Measurements from ENCODE around the gene FER1L5. TPM values are rescaled to one million over a fixed set of nuclear protein-coding genes. Genes with fewer than 3 reads are reported as not detected.

Gene FER1L5
- total RNA-seq, 1 experiment from 2014 or later, result 0.91 TPM

- Histone ChIP-seq H3K36me3 (ENCODE audit: control insufficient read depth in 1 of 2, insufficient read depth in 2 of 2, low read length in 2 of 2) (peaks cover 27 to 34% of the 10 kb centered on the region in 2 experiments), H3K4me2 (ENCODE audit: low read length) (no peak overlapping the region), H3K4me1 (ENCODE audit: control insufficient read depth in 1 of 2, insufficient read depth in 2 of 2, low read length in 2 of 2) (no peaks in the 10 kb centered on the region), H3K79me2 (ENCODE audit: insufficient read depth, low read length) (peaks cover 7% of the 10 kb centered on the region), H4K20me1 (ENCODE audit: insufficient read depth) (no peaks in the 10 kb centered on the region), H3K9ac (ENCODE audit: low read length) (no peak overlapping the region), H3K27ac (ENCODE audit: low read depth, low read length) (no peak overlapping the region), H2AFZ (ENCODE audit: low read depth, low read length, poor library complexity, severe bottlenecking) (no peak overlapping the region), H3K4me3 (replicated peaks in 1 of 2; ENCODE audit: low read depth in 1 of 2, low read length in 2 of 2) (no peak overlapping the region), H3K9me2 (ENCODE audit: insufficient read depth) (no peaks in the 10 kb centered on the region), H3K27me3 (ENCODE audit: insufficient read depth, low read length) (no peaks in the 10 kb centered on the region), H3K9me3 (ENCODE audit: control insufficient read depth in 1 of 2, insufficient read depth in 1 of 2, low read depth in 1 of 2, low read length in 2 of 2) (no peaks in the 10 kb centered on the region)
- no TSS peak for BruUV-seq (replicated peaks)
- RAD21 ChIA-PET (ENCODE audit: low non-redundant PET in 1 of 2, low total read pairs in 2 of 2, uncharacterized antibody in 2 of 2, unreplicated experiment in 2 of 2), result no interaction called here
- no peak for ATAC-seq
- intact Hi-C loops (cut with micrococcal nuclease), result no loop called here
- CTCF ChIA-PET, result no interaction called here
- POLR2A ChIA-PET, result no interaction called here
- DNase-seq (ENCODE audit: low read depth, low spot score), result no peak
- TF ChIP-seq, protein P1, sequence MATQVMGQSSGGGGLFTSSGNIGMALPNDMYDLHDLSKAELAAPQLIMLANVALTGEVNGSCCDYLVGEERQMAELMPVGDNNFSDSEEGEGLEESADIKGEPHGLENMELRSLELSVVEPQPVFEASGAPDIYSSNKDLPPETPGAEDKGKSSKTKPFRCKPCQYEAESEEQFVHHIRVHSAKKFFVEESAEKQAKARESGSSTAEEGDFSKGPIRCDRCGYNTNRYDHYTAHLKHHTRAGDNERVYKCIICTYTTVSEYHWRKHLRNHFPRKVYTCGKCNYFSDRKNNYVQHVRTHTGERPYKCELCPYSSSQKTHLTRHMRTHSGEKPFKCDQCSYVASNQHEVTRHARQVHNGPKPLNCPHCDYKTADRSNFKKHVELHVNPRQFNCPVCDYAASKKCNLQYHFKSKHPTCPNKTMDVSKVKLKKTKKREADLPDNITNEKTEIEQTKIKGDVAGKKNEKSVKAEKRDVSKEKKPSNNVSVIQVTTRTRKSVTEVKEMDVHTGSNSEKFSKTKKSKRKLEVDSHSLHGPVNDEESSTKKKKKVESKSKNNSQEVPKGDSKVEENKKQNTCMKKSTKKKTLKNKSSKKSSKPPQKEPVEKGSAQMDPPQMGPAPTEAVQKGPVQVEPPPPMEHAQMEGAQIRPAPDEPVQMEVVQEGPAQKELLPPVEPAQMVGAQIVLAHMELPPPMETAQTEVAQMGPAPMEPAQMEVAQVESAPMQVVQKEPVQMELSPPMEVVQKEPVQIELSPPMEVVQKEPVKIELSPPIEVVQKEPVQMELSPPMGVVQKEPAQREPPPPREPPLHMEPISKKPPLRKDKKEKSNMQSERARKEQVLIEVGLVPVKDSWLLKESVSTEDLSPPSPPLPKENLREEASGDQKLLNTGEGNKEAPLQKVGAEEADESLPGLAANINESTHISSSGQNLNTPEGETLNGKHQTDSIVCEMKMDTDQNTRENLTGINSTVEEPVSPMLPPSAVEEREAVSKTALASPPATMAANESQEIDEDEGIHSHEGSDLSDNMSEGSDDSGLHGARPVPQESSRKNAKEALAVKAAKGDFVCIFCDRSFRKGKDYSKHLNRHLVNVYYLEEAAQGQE (IDR thresholded peaks at IDR 0.05; ENCODE audit: low read depth), result no peak
- TF ChIP-seq SP1 (IDR thresholded peaks at IDR 0.05; ENCODE audit: low read depth) (no peak), YY1 (IDR thresholded peaks at IDR 0.05; ENCODE audit: extremely low read depth, insufficient replicate concordance, low read depth, low read length) (no peak), FOSL1 (IDR thresholded peaks at IDR 0.05; ENCODE audit: low read depth) (no peak), ZFX (IDR thresholded peaks at IDR 0.05) (no peak), POLR2AphosphoS5 (IDR thresholded peaks at IDR 0.05; ENCODE audit: low read depth, low read length) (no peak), SIN3A (IDR thresholded peaks at IDR 0.05; ENCODE audit: low read depth) (no peak), ELF1 (IDR thresholded peaks at IDR 0.05; ENCODE audit: borderline replicate concordance, low read depth) (no peak), TCF7L2 (IDR thresholded peaks at IDR 0.05; ENCODE audit: borderline replicate concordance, extremely low read depth, insufficient read depth, insufficient read length) (no peak), JUND (IDR thresholded peaks at IDR 0.05) (no peak), CEBPB (IDR thresholded peaks at IDR 0.05; ENCODE audit: low read depth) (no peak), POLR2A (IDR thresholded peaks at IDR 0.05; ENCODE audit: borderline replicate concordance, extremely low read depth, insufficient read depth, insufficient read length) (no peak)
These were observed 25.6 kb upstream of the FER1L5 start for GRCh38 chr2:96617012-96617411.
